ENCODE data around the gene PRSS38.

The PRSS38 gene

DNA sequence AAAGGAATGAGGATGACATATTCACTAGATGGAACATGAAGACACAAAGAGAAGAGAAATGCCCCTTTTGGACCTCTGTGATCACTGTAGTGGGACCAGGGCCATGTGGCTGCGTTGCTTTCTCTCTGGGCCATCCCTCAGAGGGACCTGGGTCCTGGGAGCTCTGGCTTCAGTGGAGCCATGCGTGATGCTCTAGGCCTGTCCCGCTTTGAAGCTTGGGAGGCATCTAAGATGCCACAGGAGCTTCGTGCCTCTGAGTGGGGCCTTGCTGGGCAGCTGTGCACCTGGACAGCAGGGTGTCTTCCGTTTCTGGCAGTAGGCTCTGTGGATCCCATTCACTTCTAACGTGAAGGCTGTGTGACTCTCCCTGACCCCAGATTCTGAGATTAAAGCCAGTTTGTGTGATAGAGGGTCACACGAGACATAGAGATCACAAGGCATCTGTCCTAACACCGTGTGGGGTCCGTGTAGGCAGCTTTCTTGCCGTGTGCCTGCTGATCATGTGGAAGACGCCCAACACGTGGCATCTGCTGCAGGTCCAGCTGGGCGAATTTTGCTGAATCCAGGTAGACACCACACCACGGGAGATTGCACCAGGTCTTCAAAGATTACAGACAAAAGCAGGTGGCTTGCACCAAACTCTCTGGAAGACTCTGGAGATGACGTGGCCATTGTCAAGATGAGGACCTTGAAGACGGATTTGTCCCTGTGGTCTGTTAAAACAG is 17.2 kb upstream of the PRSS38 start:
- H3K27ac ChIP-seq (ENCODE audit: extremely low read depth, low read depth, low read length) = no peak overlapping the region
- CTCF ChIA-PET = interaction anchor here (0.9 kb wide), 1 partner anchor 36 kb away, joined by 3 read pairs; no protein-coding TSS in a partner anchor
- H3K36me3 ChIP-seq (ENCODE audit: control insufficient read depth in 2 of 2, insufficient read depth in 1 of 2, low read length in 2 of 2) = no peaks in the 10 kb centered on the region
- no peak for TF ChIP-seq ZNF16 (tag by site-specific recombination; IDR thresholded peaks at IDR 0.05; ENCODE audit: low read depth)
- no peak for TF ChIP-seq ZNF624 (tag by site-specific recombination; IDR thresholded peaks at IDR 0.05)
- no peak for TF ChIP-seq SP3 (tag by site-specific recombination; IDR thresholded peaks at IDR 0.05)
- no peak for TF ChIP-seq ZNF354C (tag by site-specific recombination; IDR thresholded peaks at IDR 0.05; ENCODE audit: borderline replicate concordance, low read depth)
- TF ChIP-seq, protein P1, sequence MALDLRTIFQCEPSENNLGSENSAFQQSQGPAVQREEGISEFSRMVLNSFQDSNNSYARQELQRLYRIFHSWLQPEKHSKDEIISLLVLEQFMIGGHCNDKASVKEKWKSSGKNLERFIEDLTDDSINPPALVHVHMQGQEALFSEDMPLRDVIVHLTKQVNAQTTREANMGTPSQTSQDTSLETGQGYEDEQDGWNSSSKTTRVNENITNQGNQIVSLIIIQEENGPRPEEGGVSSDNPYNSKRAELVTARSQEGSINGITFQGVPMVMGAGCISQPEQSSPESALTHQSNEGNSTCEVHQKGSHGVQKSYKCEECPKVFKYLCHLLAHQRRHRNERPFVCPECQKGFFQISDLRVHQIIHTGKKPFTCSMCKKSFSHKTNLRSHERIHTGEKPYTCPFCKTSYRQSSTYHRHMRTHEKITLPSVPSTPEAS (tag by site-specific recombination; IDR thresholded peaks at IDR 0.05) = no peak
- TF ChIP-seq, protein P2, sequence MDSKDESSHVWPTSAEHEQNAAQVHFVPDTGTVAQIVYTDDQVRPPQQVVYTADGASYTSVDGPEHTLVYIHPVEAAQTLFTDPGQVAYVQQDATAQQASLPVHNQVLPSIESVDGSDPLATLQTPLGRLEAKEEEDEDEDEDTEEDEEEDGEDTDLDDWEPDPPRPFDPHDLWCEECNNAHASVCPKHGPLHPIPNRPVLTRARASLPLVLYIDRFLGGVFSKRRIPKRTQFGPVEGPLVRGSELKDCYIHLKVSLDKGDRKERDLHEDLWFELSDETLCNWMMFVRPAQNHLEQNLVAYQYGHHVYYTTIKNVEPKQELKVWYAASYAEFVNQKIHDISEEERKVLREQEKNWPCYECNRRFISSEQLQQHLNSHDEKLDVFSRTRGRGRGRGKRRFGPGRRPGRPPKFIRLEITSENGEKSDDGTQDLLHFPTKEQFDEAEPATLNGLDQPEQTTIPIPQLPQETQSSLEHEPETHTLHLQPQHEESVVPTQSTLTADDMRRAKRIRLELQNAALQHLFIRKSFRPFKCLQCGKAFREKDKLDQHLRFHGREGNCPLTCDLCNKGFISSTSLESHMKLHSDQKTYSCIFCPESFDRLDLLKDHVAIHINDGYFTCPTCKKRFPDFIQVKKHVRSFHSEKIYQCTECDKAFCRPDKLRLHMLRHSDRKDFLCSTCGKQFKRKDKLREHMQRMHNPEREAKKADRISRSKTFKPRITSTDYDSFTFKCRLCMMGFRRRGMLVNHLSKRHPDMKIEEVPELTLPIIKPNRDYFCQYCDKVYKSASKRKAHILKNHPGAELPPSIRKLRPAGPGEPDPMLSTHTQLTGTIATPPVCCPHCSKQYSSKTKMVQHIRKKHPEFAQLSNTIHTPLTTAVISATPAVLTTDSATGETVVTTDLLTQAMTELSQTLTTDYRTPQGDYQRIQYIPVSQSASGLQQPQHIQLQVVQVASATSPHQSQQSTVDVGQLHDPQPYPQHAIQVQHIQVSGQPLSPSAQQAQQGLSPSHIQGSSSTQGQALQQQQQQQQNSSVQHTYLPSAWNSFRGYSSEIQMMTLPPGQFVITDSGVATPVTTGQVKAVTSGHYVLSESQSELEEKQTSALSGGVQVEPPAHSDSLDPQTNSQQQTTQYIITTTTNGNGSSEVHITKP (tag by site-specific recombination; IDR thresholded peaks at IDR 0.05) = no peak
- no peak for TF ChIP-seq ZNF140 (tag by site-specific recombination; IDR thresholded peaks at IDR 0.05)
- no peak for TF ChIP-seq ZNF677 (tag by site-specific recombination; IDR thresholded peaks at IDR 0.05)
- POLR2A ChIA-PET = no interaction called here
- H3K4me1 ChIP-seq (ENCODE audit: control insufficient read depth, insufficient read depth, low read length) = no peaks in the 10 kb centered on the region
- no peaks in the 10 kb centered on the region for H3K9me3 ChIP-seq (ENCODE audit: control insufficient read depth, insufficient read depth, low read depth, low read length)
- no peak overlapping the region for H3K4me3 ChIP-seq (ENCODE audit: low read depth, low read length)

DNA sequence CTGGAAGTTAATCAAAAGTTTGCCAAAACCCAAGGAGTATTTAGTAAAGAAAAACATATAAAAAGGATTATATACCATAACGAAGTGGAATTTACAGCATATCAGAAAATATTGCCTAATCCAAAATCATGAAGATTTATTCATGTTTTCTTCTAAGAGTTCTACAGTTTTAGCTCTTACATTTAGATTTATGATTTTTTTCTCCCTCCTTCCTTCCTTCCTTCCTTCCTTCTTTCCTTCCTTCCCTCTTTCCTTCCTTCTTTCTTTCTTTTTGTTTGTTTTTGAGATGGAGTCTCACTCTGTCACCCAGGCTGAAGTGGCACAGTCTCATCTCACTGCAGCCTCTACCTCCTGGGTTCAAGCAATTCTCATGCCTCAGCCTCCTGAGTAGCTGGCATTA is 15.7 kb upstream of the PRSS38 start:
- TF ChIP-seq ZNF366 (tag by site-specific recombination; conservative IDR thresholded peaks at IDR 0.05) (peak; percentile 85), KLF7 (tag by site-specific recombination; IDR thresholded peaks at IDR 0.05; ENCODE audit: borderline replicate concordance) (no peak), ZNF701 (tag by site-specific recombination; IDR thresholded peaks at IDR 0.05) (no peak), EGR2 (tag by site-specific recombination; IDR thresholded peaks at IDR 0.05; ENCODE audit: low read depth) (no peak)
- Histone ChIP-seq H3K36me3 (ENCODE audit: control insufficient read depth in 2 of 2, insufficient read depth in 1 of 2, low read length in 2 of 2) (no peaks in the 10 kb centered on the region), H3K27ac (ENCODE audit: extremely low read depth, low read depth, low read length) (no peak overlapping the region), H3K4me3 (ENCODE audit: low read depth, low read length) (no peak overlapping the region), H3K9me3 (ENCODE audit: control insufficient read depth, insufficient read depth, low read depth, low read length) (no peaks in the 10 kb centered on the region), H3K4me1 (ENCODE audit: control insufficient read depth, insufficient read depth, low read length) (no peaks in the 10 kb centered on the region)
- POLR2A ChIA-PET = no interaction called here
- CTCF ChIA-PET = no interaction called here

DNA sequence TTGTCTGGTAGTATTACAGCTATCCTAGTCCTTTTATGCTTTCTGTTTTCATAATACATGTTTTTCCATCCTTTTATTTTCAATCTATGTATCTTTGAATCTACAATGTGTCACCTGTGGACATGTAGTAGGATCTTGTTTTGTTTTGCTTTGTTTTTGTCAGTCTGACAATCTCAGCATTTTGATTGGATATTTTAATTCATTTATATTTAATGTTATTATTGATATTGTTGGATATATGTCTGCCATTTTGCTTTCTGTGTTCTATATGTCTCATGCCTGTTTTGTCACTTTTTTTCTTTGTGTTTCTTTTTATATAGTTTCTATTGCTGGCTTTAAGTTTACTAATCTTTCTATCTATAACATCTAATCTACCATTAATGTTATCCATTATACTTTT is 11.5 kb upstream of the PRSS38 start:
- H3K36me3 ChIP-seq (ENCODE audit: control insufficient read depth in 2 of 2, insufficient read depth in 1 of 2, low read length in 2 of 2) = no peaks in the 10 kb centered on the region
- TF ChIP-seq ZNF157 (tag by site-specific recombination; IDR thresholded peaks at IDR 0.05) (no peak), IKZF3 (tag by site-specific recombination; IDR thresholded peaks at IDR 0.05) (no peak), SALL2 (tag by site-specific recombination; IDR thresholded peaks at IDR 0.05; ENCODE audit: borderline replicate concordance) (no peak), ZNF335 (tag by site-specific recombination; conservative IDR thresholded peaks at IDR 0.05) (no peak)
- ChIA-PET CTCF (interaction anchor here (0.6 kb wide), 1 partner anchor 9 kb away, joined by 3 read pairs; no protein-coding TSS in a partner anchor), POLR2A (no interaction called here)
- no peak overlapping the region for H3K27ac ChIP-seq (ENCODE audit: extremely low read depth, low read depth, low read length)
- H3K9me3 ChIP-seq (ENCODE audit: control insufficient read depth, insufficient read depth, low read depth, low read length) = no peaks in the 10 kb centered on the region
- H3K4me1 ChIP-seq (ENCODE audit: control insufficient read depth, insufficient read depth, low read length) = no peaks in the 10 kb centered on the region
- no peak overlapping the region for H3K4me3 ChIP-seq (ENCODE audit: low read depth, low read length)
